ENCODE measurements around the gene TTC28.

The TTC28 gene

DNA sequence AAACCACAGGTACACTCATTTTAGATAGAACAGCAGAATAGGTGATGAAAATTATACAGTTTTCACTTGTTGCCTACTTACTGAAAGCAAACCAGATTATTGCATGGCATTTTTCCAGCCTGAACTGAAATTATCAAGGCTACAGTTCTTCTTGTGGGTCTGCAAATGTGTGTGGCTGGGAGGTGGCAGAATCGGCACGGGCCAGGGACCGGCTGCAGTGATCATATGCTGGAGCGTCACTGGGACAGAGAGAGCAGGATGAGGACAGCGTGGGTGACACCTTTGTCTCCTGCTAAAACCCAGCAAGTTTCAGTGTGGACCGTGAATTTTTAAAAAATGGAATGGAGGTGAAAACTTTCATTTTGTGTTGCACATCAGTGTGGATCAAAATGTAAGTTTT, 701.3 kb downstream of the TTC28 start:
- no peak for DNase-seq

DNA sequence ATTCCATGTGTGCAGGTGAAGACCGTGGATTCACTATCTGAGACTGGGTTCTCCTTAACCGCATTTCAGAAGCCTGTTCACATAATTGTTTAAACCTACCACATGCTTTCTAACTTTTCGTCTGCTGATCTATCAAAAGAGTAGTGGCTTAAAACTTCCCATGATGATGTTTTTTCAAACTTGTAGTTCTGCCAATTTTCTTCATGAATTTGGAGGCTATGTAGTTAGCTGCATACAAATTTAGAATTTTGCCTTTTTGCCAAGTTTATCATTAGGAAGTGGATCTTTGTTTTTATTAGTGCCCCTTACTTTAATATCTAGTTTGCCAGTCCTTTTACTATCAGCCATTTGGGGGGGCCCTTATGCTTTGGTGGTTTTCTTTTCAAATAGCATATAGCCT, 703.1 kb downstream of the TTC28 start:
- DNase-seq = no peak

DNA sequence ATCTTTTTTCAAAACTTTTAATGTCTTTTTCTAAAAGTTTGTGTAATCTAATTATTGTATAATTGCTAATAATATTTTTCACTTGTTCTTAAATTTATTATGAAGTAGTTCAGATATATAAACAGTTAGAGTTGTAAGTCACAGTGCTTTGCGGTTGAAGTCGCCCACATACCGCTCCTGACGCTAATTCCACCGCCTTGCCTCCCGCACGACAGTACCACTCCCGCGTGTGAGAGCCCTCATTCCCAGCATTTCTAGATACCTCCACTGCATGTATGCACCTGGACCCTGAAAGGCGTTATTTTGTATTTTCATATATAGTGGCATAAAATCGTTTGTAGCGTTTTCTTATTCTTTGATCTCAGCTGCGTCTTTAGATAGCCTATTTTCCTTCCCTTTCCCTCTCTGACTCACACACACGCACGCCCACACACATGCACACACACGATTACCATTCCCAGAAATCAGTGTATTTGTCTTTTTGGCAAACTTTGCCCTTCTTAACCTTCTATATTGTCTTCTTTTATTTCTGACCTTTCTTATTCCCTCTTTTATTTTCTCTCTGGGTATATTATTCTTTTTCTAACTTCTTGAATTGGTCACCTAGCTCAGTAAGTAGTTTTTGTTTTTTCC, 704.1 kb downstream of the TTC28 start:
- DNase-seq = no peak

DNA sequence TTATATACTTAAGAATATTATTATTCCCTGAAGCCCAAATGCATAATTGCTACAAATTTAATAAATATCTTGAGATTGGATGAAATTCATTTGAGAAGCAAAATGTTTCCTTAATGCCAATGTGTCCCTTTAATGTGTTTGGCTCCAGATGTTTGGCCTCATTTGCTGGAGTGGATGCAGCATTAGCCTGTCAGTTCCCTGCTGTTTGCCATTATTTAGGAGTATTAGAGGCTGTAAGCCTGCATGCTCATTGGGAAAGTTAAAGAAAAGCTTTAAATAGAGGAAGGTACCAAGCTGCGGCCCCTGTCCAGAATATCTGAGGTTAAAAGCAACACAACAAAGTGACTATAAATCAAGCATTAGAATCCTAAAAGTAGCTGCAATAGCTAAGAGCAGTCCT, 705.8 kb downstream of the TTC28 start:
- no peak for DNase-seq

DNA sequence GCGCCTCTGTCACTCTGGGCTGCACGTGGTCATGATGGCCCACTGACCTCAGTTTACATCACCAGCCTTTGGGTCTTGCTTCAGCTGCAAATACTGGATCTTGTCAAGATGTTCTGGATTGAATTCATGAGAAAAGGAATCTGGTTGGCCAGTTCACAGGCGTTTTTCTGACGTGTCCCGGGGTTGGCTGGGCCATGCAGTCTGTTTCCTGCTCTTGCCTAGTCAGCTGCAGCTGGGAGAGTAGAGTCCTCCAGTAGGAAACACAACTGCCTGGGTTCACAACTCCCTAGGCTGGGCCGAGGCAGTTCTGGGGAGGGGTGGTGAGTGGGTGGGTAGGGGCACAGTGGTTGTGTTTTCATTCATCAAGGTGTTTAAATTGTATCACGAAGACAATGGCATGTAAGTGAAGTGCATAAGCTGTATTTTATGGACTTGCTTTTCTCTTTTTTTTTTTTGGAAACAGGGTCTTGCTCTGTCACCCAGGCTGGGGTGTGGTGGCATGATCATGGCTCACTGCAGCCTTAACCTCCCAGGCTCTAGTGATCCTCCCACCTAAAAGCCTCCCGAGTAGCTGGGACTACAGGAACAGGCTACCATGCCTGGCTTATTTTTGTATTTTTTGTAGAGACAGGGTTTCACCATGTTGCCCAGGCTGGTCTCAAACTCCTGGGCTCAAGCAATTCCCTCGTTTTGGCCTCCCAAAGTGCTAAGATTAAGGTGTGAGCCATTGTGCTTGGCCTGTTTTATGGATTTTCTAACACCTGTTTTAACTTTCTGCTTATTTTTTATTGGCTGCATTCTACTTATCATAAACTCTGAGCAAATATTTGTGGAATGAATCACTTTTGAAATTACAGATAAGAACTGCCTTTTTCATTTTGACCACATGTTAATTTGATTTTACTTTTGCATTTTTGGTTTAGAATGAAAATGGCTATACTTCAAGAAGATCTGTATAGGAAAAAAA, 706.6 kb downstream of the TTC28 start:
- DNase-seq = no peak

DNA sequence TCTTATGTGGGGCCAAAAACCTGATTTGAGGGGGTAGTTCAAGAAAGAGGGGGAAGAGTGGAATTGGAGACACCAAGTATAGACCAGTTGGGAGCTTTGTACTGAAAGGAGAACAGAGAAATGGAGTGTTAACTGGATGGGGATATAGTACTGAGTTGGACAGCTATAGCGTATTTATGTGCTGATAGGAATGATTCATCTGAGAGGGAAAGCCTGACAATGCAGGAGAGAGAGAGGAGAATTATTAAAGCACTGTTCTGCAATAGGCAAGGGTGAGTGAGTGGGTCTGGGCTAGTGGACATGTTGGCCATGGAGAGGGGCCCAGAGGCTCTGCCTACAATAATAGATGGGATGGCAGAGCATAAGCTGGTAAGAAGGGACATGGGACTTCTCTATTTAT, 707.7 kb downstream of the TTC28 start:
- DNase-seq = no peak

DNA sequence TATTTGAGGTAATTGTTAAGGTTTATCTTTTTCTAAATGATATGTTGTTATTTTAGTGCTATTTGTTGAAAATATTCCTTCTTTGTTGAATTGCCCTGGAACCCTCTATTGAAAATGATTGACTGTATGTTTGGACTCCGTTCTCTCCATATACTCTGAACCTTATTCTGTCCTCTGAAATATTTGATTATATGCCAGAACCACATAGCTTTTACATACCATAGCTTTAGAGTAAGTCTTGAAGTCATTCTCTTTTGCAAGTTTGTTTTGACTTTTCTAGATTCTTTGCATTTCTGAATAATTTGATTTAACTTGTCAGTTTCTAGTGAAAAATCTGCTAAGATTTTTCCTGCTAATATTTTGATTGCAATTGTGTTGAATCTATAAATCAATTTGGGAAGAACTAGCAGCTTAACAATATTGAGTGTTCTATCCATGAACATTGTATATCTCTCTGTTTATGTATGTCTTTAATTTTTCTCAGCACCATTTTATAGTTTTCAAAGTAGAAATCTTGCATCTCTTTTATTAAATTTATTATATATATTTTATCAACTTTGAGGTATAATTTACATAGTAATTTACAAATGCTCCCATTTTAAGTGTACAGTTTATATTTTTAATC, 708.9 kb downstream of the TTC28 start:
- DNase-seq = no peak

DNA sequence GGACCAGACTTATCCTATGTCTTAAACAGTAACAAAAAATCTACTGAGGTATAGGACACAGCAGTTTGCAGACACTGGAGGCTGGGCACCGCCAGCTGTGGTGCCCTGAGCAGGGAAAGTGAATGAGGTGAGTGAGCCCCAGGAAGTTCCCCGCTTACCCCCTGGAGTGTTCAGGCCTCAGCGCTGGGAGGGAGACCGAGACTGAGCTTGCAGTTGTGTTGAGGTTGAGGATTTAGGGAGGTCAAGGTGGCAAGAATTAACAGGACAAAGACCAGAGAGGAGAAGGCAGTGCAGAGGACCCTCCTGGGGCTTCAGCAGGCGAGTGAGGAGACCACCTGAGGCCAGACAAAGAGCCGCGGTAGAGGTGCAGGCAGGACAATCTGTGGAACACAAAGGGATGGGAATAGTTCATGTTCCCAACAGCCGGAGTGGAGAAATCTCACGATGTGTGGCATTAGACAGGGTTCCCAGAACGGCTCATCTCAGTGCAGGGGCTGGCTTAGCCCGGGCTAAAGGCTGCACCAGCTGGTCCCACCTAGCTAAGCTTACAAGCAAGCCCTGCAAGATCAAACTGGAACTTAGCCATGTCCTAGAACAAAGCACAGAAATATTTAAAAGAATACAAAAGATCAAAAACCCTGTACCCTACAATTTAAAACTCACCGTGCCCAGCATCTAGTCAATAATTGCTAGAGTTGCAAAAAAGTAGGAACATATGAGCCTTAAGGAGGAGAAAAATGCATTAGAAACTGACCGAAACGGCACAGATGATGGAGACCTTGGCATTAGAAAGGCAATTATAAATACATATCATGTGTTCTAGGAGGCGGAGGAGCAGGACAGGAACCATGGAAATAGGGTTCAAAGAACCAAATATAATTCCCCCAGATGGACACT, 713.2 kb downstream of the TTC28 start:
- no peak for DNase-seq

DNA sequence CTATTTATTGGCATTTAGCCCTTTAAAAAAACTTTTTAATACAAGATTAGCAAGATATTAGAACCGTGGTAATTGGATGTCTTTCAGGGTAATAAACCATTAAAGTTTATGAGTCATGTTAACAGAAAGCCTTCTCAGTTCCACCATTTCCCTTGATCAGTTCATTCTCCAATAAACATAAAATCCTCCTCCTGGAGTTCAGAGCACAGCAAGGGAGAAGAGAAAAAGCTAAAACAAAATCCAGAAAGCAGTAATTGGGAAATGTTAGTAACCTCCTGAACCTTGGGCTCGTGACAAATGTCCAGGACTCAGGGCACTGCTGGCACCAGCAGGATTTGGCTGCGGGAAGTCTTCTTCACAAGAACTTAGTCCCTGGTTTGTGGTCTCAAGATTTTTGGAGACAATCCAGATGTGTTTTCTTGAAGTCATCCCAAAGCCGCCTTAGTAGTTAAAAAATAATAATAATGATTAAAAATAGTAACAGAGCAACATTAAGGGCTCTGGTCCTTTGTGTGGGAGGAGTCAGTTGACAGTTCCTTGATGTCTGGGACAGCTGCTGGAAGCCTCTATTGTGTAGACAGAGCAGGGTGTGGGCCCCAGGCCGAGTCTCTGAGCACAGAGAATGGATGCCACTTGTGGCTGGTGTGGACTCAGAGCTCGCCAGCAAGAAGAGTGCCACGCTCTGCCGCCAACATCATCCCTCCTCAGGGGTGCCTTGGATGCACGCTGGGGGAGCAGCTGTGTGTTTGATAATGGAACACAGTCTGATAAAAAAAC, 717.2 kb downstream of the TTC28 start:
- no peak for DNase-seq

DNA sequence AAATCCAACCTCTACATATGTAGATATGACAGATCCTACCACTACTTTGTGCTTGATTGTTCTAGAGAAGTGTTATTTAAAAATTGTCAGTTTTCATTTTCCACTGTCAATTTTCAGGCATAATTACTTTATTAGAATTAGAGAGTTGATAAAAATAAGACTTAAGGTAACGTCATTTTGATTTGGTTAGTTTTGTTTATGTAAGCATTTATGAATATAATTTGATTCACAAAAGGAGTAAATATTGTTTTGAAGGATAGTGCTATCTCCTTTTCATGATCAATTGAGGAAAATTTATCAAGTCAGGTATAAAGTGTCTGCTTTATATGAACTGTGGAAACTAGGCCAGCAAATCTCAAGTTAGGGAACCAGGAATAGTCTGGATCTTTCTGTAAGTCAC, 718.0 kb downstream of the TTC28 start:
- no peak for DNase-seq

DNA sequence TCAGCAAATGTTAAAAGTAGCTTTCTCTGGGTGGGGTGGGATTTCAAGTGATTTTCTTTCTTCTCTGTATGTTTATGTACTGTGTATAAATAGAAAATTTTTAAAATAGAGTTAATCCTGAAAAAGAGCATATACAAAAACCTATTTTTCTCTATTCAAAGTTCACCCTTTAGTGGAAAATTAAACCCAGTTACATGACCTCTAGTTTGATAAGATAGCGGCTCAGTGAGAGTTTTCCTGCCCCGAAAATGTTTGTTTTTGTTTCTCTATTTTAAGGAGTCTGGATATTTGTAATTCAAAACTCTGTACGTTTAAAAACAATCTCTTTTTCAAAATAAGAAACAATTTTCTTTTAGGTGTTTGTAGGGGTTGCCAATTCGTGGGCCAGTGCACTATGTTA, 718.5 kb downstream of the TTC28 start:
- DNase-seq = no peak

DNA sequence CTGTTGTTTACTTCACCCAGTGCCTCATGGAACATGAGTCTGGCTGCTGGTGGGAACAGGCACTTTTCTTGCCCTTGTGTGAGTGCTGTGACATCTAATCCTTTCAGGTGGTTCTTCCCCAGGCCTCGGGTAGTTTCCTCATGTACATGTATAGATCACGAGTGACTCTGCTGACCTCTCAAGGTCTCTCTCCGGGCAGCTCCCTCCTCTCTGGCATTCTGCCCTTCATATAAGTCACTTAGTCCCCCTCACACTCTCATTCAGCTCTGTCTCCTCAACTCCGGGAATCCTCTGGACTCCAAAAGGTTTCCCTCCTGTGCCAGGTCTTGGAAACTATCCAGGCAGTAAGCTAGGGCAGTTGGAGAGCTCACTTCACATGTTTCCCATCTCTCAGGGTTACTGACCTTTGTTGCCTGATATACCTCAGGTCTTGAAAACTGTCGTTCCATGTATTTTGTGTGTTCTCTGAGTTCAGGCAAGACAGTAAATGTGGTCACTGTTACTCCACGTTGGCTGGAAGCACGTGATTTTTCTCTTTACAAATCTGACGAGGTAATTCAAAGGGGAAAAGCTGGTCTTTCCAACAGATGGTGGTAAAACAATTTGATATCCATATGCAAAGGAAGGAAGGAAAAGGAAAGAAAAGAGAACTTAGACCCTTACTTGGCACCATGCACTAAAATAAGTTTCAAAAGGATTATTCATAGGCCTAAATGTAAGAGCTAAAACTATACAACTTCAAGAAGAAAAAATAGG, 720.1 kb downstream of the TTC28 start:
- no peak for DNase-seq

DNA sequence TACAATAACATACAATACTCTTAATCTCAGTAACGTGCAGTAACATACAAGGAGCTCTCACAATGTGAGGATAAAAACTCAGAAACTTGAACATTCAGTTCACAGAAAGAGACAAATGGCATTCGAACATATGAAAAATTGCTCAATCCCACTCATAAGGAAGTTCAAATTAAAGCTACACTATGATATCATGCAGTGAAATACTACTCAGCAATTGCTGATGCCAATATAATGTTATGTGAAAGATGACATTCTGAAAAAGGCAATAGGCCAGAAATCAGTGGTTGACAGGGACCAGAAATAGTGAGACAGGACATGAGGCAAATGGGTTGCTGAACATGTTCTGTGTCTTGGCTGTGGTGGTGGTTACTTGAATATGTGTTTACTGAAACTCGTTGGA, 726.9 kb downstream of the TTC28 start:
- no peak for DNase-seq

DNA sequence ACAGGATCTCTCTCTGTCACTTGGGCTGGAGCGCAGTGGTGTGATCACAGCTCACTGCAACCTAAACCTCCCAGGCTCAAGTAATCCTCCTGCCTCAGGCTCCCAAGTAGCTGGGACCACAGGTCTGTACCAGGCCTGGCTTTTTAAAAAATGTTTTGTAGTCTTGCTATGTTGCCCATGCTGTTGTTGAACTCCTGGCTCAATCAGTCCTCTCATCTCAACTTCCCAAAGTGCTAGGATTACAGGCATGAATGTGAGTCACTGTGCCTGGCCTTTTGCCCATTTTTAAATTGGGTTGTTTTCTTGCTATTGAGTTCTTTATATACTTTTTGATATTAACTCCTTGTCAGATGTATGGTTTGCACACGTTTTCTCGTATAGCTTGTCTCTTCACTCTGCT, 727.5 kb downstream of the TTC28 start:
- no peak for DNase-seq

DNA sequence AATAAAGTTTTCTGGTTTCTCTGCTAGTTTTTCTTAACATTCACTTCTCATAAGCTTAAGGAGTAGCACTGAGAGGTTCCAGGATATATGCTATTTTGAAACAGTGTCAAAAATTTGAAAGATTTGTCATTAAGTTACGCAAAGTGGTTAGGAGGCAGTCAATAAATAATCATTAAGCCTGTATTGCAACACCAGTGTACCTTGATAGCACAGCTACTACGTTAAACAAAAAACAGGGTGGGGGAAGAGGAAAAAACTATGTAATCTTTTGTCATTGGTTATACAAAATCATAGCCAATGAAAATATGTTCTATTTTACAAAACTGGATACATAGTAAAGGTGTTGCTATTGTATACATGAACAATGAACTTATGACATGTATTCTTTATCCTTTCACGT, 730.2 kb downstream of the TTC28 start:
- no peak for DNase-seq

DNA sequence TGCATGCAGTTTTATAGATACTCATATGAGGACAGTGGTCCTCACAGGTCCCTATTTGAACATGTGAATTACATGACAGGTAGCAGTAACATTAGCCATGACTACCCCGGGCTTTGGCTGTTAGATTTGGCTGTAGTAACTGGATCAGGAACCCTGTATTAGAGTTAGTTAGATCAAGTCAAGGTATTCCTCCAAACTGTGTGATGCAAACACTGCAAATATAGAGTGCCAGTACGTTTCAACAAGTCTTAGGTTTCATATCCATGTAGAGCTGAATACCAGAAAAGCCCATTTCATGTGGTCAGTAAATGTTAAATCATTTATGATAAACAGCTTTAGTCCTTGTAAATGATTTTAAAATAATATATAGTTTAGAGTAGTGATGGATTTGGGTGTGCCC, 731.1 kb downstream of the TTC28 start:
- DNase-seq = no peak

DNA sequence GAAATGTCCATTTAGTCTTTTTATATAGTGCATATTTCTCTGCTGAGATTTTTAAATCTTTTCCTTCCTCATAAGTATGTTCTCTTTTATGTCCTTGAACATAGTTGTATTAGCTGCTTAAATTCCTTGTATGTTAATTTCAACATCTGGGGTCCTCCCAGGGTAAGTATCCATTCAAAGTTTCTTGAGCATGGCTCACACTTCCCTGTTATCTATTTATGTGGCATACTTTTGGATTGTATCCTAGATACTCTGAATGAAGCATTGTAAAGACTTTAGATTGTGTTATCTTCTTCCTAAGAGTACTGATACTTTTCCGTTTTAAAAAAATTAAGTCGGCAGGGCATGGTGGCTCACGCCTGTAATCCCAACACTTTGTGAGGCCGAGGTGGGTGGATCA, 732.2 kb downstream of the TTC28 start:
- no peak for DNase-seq

DNA sequence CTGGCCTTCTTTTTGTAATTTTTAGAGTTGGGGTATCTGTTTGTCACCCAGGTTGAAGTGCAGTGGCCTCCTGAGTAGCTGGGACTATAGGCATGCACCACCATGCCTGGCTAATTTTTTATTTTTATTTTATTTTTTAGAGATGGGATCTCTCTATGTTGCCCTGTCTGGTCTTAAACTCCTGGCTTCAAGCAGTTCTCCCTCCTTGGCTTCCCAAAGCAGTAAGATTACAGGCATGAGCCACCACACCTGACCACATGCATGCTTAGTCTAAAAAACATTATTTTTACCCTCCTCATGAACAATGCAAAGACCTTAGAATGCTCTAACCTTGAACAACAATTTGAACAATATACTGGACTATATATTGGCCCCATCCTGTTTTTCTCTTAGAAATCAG, 738.5 kb downstream of the TTC28 start:
- no peak for DNase-seq

DNA sequence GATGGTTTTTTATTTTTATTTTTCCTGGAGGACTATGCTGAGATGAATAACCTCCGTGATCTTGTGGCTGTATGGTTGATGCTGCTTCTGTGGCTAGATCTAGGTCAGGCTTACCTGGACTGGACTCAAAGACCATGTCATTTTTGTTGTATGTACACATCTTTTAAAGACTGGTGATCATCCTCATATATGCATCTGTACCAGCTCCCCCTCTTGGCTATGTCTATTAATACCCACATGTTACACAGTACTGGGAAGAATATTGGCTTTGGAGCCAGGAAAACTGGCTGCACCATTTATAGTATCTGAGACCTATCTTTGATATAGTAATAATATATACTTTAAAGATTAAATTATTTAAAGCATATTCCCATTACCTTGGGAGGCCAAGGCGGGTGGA, 742.2 kb downstream of the TTC28 start:
- DNase-seq = no peak

DNA sequence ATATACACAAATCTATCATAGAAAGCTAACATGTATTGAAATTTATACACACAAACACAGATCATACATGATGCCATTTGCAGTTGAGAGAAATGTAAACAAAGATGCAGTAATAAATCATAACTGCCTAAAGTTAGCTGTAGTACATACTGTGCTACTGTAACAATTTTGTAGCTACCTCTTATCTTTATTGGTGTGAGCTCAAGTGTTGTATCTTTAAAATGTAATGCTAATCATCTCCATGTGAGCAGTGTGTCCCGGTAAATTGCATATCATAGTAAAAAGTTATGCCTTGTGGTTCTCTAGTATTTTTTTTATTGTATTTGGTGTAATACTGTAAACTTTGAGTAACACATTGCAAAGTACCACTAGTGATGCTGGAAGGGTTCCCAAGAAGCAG, 743.7 kb downstream of the TTC28 start:
- no peak for DNase-seq

DNA sequence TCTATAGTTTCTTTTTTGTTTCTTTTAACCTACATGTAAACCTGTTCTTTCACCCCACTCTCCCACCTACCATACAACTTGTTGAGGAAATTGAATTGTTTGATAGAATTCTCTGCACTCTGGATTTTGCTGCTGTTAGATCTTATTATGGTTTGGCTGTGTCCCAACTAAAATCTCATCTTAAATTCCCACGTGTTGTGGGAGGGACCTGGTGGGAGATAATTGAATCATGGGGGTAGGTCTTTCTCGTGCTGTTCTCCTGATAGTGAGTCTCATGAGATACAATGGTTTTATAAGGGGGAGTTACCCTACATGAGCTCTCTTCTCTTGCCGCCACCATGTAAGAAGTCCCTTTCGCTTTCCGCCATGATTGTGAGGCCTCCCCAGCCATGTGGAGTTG, 745.6 kb downstream of the TTC28 start:
- no peak for DNase-seq
